HepG2 (cell line): ENCODE data around the gene UBE2J1. TPM values are rescaled to one million over a fixed set of nuclear protein-coding genes. Genes with fewer than 3 reads are reported as not detected.

ENCODE experiments used
- ARID4A ChIP-seq: sonication (generic); formaldehyde crosslinking; IDR thresholded peaks from 2 replicates; pipeline ENCODE4 v1.5.0; 2020; ENCODE audit warnings: mild to moderate bottlenecking, missing genetic modification reagents, borderline replicate concordance
- ATF7 ChIP-seq, 2 experiments: fragments of 450-650 bp in 1 of 2; sonication (generic) in 1 of 2; formaldehyde crosslinking in 1 of 2; IDR thresholded peaks; 2 replicates each; pipeline versions ENCODE4 v1.4.0 to v1.6.1; 2016 to 2020; ENCODE audit warnings: antibody characterized with exemption in 1 of 2, mild to moderate bottlenecking in 1 of 2, missing genetic modification reagents in 1 of 2
- EEA1 ChIP-seq: sonication (generic); formaldehyde crosslinking; IDR thresholded peaks from 2 replicates; pipeline ENCODE4 v1.5.1; 2020; ENCODE audit warnings: mild to moderate bottlenecking, missing genetic modification reagents, borderline replicate concordance
- ELF1 ChIP-seq: sonication (generic); formaldehyde crosslinking; IDR thresholded peaks from 2 replicates; pipeline ENCODE4 v1.4.0; 2020; ENCODE audit warnings: missing genetic modification reagents
- FIP1L1 ChIP-seq: fragments of 200-400 bp; formaldehyde crosslinking; IDR thresholded peaks from 2 replicates; pipeline ENCODE4 v1.6.1; 2018; ENCODE audit warnings: low read depth, mild to moderate bottlenecking, low read length, moderate library complexity, borderline replicate concordance; ENCODE audit not compliant: insufficient read depth
- HBP1 ChIP-seq: IDR thresholded peaks from 2 replicates; pipeline ENCODE4 v1.6.1; 2016; ENCODE audit warnings: low read depth, control low read depth
- HDAC1 ChIP-seq: sonication (generic); formaldehyde crosslinking; IDR thresholded peaks from 2 replicates; pipeline ENCODE4 v1.5.1; 2020; ENCODE audit warnings: mild to moderate bottlenecking, missing genetic modification reagents
- POGZ ChIP-seq: sonication (generic); formaldehyde crosslinking; IDR thresholded peaks from 2 replicates; pipeline ENCODE4 v1.4.0; 2020; ENCODE audit warnings: mild to moderate bottlenecking, missing genetic modification reagents
- SOX5 ChIP-seq: IDR thresholded peaks from 2 replicates; pipeline ENCODE4 v1.6.1; 2016; ENCODE audit warnings: borderline replicate concordance
- TERF1 ChIP-seq: sonication (generic); formaldehyde crosslinking; IDR thresholded peaks from 2 replicates; pipeline ENCODE4 v1.8.0; 2022; ENCODE audit warnings: mild to moderate bottlenecking, missing genetic modification reagents, moderate library complexity
- TFDP2 ChIP-seq: sonication (generic); formaldehyde crosslinking; IDR thresholded peaks from 2 replicates; pipeline ENCODE4 v1.4.0; 2020; ENCODE audit warnings: missing genetic modification reagents
- ZNF12 ChIP-seq: sonication (generic); formaldehyde crosslinking; IDR thresholded peaks from 2 replicates; pipeline ENCODE4 v1.5.0; 2020; ENCODE audit warnings: missing genetic modification reagents
- ZNF225 ChIP-seq: sonication (generic); formaldehyde crosslinking; IDR thresholded peaks from 2 replicates; pipeline ENCODE4 v1.4.0; 2020; ENCODE audit warnings: mild to moderate bottlenecking, missing genetic modification reagents
- ZNF256 ChIP-seq: sonication (generic); formaldehyde crosslinking; conservative IDR thresholded peaks from 2 replicates; pipeline ENCODE4 v1.4.0; 2020; ENCODE audit warnings: missing genetic modification reagents
- ZNF292 ChIP-seq: sonication (generic); formaldehyde crosslinking; IDR thresholded peaks from 2 replicates; pipeline ENCODE4 v1.8.1; 2022; ENCODE audit warnings: mild to moderate bottlenecking, low read depth, missing genetic modification reagents, borderline replicate concordance
- ZNF331 ChIP-seq: sonication (generic); formaldehyde crosslinking; IDR thresholded peaks from 2 replicates; pipeline ENCODE4 v1.4.0; 2020; ENCODE audit warnings: missing genetic modification reagents
- ZNF724P ChIP-seq: sonication (generic); formaldehyde crosslinking; IDR thresholded peaks from 2 replicates; pipeline ENCODE4 v1.8.0; 2022; ENCODE audit warnings: missing genetic modification reagents, borderline replicate concordance
- ZSCAN20 ChIP-seq: sonication (generic); formaldehyde crosslinking; IDR thresholded peaks from 2 replicates; pipeline ENCODE4 v1.4.0; 2020; ENCODE audit warnings: missing genetic modification reagents, mild to moderate bottlenecking, borderline replicate concordance
- polyA plus RNA-seq, 8 experiments: library from polyadenylated mRNA; depleted of rRNA in 3 of 8; stranded (reverse) in 7 of 8; unstranded in 1 of 8; fragments of >200 nt; fragmentation: Illumina TruSeq in 4 of 8; extraction: Trizol in 4 of 8; gene quantifications; 2 replicates each; pipeline versions ENCODE4 v1.2.1 to v1.2.3, GENCODE V29; 2011 to 2016; ENCODE audit warnings: low read depth in 4 of 8, missing spikeins in 1 of 8, mixed read lengths in 1 of 8; ENCODE audit not compliant: insufficient read depth in 1 of 8
- total RNA-seq, 5 experiments: library from RNA; depleted of rRNA; stranded (reverse); fragments of >200 nt; fragmentation: Illumina TruSeq; extraction: Trizol; gene quantifications; 2 replicates each; pipeline ENCODE4 v1.2.3, GENCODE V29; 2016; ENCODE audit warnings: low read depth in 1 of 5

UBE2J1 gene
- total and polyA plus RNA-seq, 2 of the 13 experiments (the other 11 are each of a cell fraction or from before 2014, with no cell fraction given) = 19.3 to 24.6 TPM

GRCh38 chr6:89371849-89372505 is 19.5 kb upstream of the UBE2J1 start (continued):
- no peak for TF ChIP-seq ZNF292 (CRISPR knock-in tag)
- no peak for TF ChIP-seq ZSCAN20 (CRISPR knock-in tag)
- no peak for TF ChIP-seq ARID4A (CRISPR knock-in tag)
- TF ChIP-seq ZNF724P = no peak
- TF ChIP-seq FIP1L1 = no peak
- no peak for TF ChIP-seq SOX5 (CRISPR knock-in tag)
- TF ChIP-seq TFDP2 (CRISPR knock-in tag) = no peak
- no peak for TF ChIP-seq HBP1 (CRISPR knock-in tag)
- no peak for TF ChIP-seq HDAC1 (CRISPR knock-in tag)
- no peak for TF ChIP-seq ZNF225 (CRISPR knock-in tag)
- no peak for TF ChIP-seq ZNF12 (CRISPR knock-in tag)
- no peak for TF ChIP-seq ZNF256 (CRISPR knock-in tag)
- no peak for TF ChIP-seq ATF7 (IDR thresholded peaks at IDR 0.05)
- no peak for TF ChIP-seq ATF7 (CRISPR knock-in tag; IDR thresholded peaks at IDR 0.05)
- no peak for TF ChIP-seq TERF1 (CRISPR knock-in tag)
- no peak for TF ChIP-seq ELF1 (CRISPR knock-in tag)
- TF ChIP-seq EEA1 (CRISPR knock-in tag) = no peak
- peak; percentile 43; the same call in 1 of the 2 replicates for TF ChIP-seq ZNF331
- TF ChIP-seq POGZ = peak; percentile 52
